Peyer's patch (tissue), 4 donors: ENCODE measurements around the gene FIGN.

ENCODE experiments used
- POLR2A ChIP-seq, 2 donors: fragments of 450-650 bp; IDR thresholded peaks; one replicate each; pipeline ENCODE4 v1.5.1; 2017; ENCODE audit warnings: antibody characterized with exemption in 2 of 2, mild to moderate bottlenecking in 2 of 2, moderate library complexity in 2 of 2
- TF ChIP-seq, protein P1 (sequence below), 6 experiments: fragments of 450-650 bp in 4 of 6; fragments of 200-600 bp in 2 of 6; sonication (generic) in 1 of 6; IDR thresholded peaks; one replicate each; pipeline ENCODE4 v1.5.1; 2017 to 2019; ENCODE audit warnings: antibody characterized with exemption in 6 of 6, mild to moderate bottlenecking in 3 of 6, moderate library complexity in 1 of 6

DNA sequence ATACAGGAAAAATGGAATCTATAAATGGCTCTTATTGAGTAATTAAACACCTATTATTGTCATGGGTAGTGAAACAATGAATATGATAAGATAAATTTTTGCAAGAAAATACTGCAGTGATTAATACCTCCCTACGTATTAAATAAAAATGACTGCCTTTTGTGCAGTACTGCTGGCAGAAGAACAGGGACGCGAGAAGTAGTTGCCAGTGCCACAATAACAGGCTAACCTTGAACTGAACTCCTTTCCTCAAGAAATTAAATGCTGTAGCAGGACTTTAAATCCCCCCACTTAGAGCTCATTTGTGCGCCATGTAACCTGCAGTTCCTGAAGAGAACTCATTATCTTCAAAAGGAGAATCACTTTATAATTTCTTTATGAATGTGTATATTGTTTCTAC, 24.6 kb downstream of the FIGN start:
- TF ChIP-seq, protein P1, sequence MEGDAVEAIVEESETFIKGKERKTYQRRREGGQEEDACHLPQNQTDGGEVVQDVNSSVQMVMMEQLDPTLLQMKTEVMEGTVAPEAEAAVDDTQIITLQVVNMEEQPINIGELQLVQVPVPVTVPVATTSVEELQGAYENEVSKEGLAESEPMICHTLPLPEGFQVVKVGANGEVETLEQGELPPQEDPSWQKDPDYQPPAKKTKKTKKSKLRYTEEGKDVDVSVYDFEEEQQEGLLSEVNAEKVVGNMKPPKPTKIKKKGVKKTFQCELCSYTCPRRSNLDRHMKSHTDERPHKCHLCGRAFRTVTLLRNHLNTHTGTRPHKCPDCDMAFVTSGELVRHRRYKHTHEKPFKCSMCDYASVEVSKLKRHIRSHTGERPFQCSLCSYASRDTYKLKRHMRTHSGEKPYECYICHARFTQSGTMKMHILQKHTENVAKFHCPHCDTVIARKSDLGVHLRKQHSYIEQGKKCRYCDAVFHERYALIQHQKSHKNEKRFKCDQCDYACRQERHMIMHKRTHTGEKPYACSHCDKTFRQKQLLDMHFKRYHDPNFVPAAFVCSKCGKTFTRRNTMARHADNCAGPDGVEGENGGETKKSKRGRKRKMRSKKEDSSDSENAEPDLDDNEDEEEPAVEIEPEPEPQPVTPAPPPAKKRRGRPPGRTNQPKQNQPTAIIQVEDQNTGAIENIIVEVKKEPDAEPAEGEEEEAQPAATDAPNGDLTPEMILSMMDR (IDR thresholded peaks at IDR 0.05) = no peak
- no peak for TF ChIP-seq POLR2A (IDR thresholded peaks at IDR 0.05)
